Measurements from ENCODE around the gene EPHA7. TPM values are rescaled to one million over a fixed set of nuclear protein-coding genes. Genes with fewer than 3 reads are reported as not detected.

The EPHA7 gene
- total and polyA plus RNA-seq, 2 donors from 2014 or later: 2.6 to 27.0 TPM

DNA sequence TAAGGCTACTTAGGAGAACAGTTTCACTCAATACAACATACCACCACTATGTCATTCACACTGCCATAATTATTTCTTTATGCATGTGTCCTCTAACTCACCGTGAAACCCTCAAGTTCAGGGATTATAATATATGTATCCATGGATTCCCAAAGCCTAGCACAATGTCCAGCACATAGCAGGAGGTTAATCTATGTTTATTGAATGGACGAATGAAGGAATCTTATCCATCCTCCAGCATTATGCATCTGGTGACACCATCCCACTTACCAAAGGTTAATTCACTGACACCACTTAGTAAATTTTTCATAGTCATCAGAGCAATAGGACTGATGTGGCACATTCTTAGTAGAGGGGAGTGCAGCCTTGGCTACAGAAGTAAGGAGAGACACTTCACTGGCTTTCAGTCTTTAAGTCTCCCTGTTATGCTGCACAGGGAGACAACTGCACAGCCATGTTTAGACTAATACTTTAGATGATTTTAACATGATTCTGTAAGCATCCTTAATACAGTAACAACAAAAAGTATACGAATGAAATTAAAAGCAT, 49.7 kb downstream of the EPHA7 start:
- Histone ChIP-seq H3K9ac (ENCODE audit: low read length in 3 of 3) (no peak overlapping the region), H3K9me3 (ENCODE audit: control insufficient read depth in 2 of 3, insufficient read depth in 1 of 3, low read length in 3 of 3) (no peaks in the 10 kb centered on the region), H3K27ac (ENCODE audit: low read depth in 2 of 2, low read length in 2 of 2) (no peak overlapping the region), H3K36me3 (ENCODE audit: control insufficient read depth in 2 of 3, insufficient read depth in 3 of 3, low read length in 3 of 3) (no peaks in the 10 kb centered on the region), H3K27me3 (ENCODE audit: control insufficient read depth, insufficient read depth, low read length) (no peaks in the 10 kb centered on the region), H3K4me3 (ENCODE audit: low read length in 3 of 3) (no peak overlapping the region), H3K4me1 (ENCODE audit: control insufficient read depth in 2 of 3, insufficient read depth in 2 of 3, low read depth in 1 of 3, low read length in 3 of 3) (no peaks in the 10 kb centered on the region)
- intact Hi-C loops (cut with DNase I): no loop called here
- DNase-seq (no peak), FAIRE-seq (no peak)
- TF ChIP-seq, protein P1, sequence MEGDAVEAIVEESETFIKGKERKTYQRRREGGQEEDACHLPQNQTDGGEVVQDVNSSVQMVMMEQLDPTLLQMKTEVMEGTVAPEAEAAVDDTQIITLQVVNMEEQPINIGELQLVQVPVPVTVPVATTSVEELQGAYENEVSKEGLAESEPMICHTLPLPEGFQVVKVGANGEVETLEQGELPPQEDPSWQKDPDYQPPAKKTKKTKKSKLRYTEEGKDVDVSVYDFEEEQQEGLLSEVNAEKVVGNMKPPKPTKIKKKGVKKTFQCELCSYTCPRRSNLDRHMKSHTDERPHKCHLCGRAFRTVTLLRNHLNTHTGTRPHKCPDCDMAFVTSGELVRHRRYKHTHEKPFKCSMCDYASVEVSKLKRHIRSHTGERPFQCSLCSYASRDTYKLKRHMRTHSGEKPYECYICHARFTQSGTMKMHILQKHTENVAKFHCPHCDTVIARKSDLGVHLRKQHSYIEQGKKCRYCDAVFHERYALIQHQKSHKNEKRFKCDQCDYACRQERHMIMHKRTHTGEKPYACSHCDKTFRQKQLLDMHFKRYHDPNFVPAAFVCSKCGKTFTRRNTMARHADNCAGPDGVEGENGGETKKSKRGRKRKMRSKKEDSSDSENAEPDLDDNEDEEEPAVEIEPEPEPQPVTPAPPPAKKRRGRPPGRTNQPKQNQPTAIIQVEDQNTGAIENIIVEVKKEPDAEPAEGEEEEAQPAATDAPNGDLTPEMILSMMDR (IDR thresholded peaks at IDR 0.05; ENCODE audit: borderline replicate concordance, extremely low read depth, insufficient read depth): no peak

DNA sequence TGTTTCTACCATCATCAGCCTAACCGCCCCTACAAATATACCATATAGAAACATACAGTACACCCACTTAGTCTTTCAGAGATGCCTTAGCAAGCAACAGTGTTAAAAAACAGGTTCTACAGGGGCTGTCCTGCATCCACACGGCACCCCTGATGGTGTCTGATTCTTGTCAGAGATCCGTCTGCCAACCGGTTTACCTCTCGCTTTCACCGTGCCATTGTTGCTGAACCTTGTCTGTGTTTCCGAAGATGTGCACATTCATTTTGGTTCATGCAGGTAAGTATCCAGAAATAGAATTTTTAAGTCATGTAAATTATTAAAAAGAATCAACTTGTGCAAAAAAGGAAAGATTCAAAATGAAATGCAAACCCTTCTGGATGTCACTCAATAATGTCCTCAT, 52.9 kb downstream of the EPHA7 start:
- intact Hi-C loops (cut with DNase I): no loop called here
- Histone ChIP-seq H3K36me3 (ENCODE audit: control insufficient read depth in 2 of 3, insufficient read depth in 3 of 3, low read length in 3 of 3) (no peaks in the 10 kb centered on the region), H3K27me3 (ENCODE audit: control insufficient read depth, insufficient read depth, low read length) (no peaks in the 10 kb centered on the region), H3K27ac (ENCODE audit: low read depth in 2 of 2, low read length in 2 of 2) (no peak overlapping the region), H3K9ac (ENCODE audit: low read length in 3 of 3) (no peak overlapping the region), H3K4me3 (ENCODE audit: low read length in 3 of 3) (no peak overlapping the region), H3K4me1 (ENCODE audit: control insufficient read depth in 2 of 3, insufficient read depth in 2 of 3, low read depth in 1 of 3, low read length in 3 of 3) (no peaks in the 10 kb centered on the region), H3K9me3 (ENCODE audit: control insufficient read depth in 2 of 3, insufficient read depth in 1 of 3, low read length in 3 of 3) (no peaks in the 10 kb centered on the region)
- TF ChIP-seq, protein P1 (IDR thresholded peaks at IDR 0.05; ENCODE audit: borderline replicate concordance, extremely low read depth, insufficient read depth): no peak
- DNase-seq (no peak), FAIRE-seq (no peak)

DNA sequence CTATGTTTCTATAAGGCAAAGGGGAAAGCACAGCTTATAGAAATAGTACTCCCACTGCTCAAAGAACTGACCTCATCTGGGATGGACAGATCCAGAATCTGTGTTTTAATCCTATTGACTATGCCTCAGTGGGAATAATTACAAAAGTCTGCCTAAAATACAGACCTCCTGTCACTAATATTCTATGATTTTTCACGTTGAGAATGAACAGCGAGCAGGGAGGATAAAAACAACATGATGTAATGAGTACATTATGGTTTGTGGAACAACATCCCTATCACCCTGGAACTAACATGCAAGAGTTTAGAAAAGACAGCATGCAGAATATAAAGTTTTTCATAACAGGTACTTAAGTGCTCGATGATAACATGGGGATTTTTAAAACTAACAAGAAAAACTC, 53.9 kb downstream of the EPHA7 start:
- TF ChIP-seq, protein P1 (IDR thresholded peaks at IDR 0.05; ENCODE audit: borderline replicate concordance, extremely low read depth, insufficient read depth): no peak
- FAIRE-seq (no peak), DNase-seq (no peak)
- Histone ChIP-seq H3K9ac (ENCODE audit: low read length in 3 of 3) (no peak overlapping the region), H3K36me3 (ENCODE audit: control insufficient read depth in 2 of 3, insufficient read depth in 3 of 3, low read length in 3 of 3) (no peaks in the 10 kb centered on the region), H3K4me1 (ENCODE audit: control insufficient read depth in 2 of 3, insufficient read depth in 2 of 3, low read depth in 1 of 3, low read length in 3 of 3) (no peaks in the 10 kb centered on the region), H3K9me3 (ENCODE audit: control insufficient read depth in 2 of 3, insufficient read depth in 1 of 3, low read length in 3 of 3) (no peaks in the 10 kb centered on the region), H3K27ac (ENCODE audit: low read depth in 2 of 2, low read length in 2 of 2) (no peak overlapping the region), H3K27me3 (ENCODE audit: control insufficient read depth, insufficient read depth, low read length) (no peaks in the 10 kb centered on the region), H3K4me3 (ENCODE audit: low read length in 3 of 3) (no peak overlapping the region)
- intact Hi-C loops (cut with DNase I): no loop called here

DNA sequence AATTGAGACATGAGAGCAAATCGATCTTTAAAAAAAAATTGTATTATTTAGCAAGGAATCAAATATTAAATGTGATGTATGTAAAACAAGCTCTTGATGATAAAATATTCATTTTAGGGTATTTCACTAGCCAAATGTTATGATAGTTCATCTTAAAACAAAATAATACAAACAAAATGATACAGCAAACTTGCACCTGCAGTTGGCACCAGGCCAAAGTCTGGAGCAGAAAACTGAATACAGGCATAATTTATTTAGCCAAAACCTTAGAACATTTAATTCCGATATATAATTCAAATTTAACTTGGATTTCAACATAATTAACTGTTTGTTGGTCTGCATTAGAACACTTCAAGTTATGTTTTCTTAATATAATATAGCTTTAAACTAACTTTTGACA, 60.9 kb downstream of the EPHA7 start:
- no peak overlapping the region for H3K4me3 ChIP-seq (ENCODE audit: low read length in 3 of 3)
- no peak overlapping the region for H3K9ac ChIP-seq (ENCODE audit: low read length in 3 of 3)
- no peaks in the 10 kb centered on the region for H3K9me3 ChIP-seq (ENCODE audit: control insufficient read depth in 2 of 3, insufficient read depth in 1 of 3, low read length in 3 of 3)
- intact Hi-C loops (cut with DNase I): no loop called here
- H3K27ac ChIP-seq (ENCODE audit: low read depth in 2 of 2, low read length in 2 of 2): no peak overlapping the region
- no peak for DNase-seq
- peaks cover 0 to 3% (median 0%) of the 10 kb centered on the region in 3 donors for H3K4me1 ChIP-seq (ENCODE audit: control insufficient read depth in 2 of 3, insufficient read depth in 2 of 3, low read depth in 1 of 3, low read length in 3 of 3)
- no peaks in the 10 kb centered on the region for H3K27me3 ChIP-seq (ENCODE audit: control insufficient read depth, insufficient read depth, low read length)
- no peaks in the 10 kb centered on the region for H3K36me3 ChIP-seq (ENCODE audit: control insufficient read depth in 2 of 3, insufficient read depth in 3 of 3, low read length in 3 of 3)
- no peak for FAIRE-seq
- TF ChIP-seq, protein P1 (IDR thresholded peaks at IDR 0.05; ENCODE audit: borderline replicate concordance, extremely low read depth, insufficient read depth): no peak
